Measurements from ENCODE around the gene NAA50.

NAA50 gene

DNA sequence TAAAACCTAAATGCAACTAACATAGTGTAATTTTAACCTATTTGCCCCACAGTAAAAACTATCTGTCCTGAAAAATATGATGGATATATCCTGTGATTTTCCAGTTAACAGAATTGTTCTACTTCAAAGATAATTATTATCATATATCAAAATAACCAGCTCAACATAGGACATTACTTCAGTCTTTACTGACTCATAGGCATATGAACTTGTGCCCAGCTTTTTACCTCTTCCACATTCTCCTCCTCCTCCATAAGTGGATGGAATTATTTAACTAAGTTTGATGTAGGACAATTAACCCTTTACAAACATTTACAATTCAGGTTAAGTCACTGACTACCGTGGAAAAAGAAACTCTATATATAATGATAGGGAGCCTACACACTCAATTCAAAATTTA lies 26.8 kb downstream of the NAA50 start:
- H3K4me3 ChIP-seq (ENCODE audit: low read depth, low read length), result no peak overlapping the region
- no peak for DNase-seq (ENCODE audit: low read depth, low spot score)
- POLR2A ChIA-PET, result no interaction called here
- TF ChIP-seq, protein P1, sequence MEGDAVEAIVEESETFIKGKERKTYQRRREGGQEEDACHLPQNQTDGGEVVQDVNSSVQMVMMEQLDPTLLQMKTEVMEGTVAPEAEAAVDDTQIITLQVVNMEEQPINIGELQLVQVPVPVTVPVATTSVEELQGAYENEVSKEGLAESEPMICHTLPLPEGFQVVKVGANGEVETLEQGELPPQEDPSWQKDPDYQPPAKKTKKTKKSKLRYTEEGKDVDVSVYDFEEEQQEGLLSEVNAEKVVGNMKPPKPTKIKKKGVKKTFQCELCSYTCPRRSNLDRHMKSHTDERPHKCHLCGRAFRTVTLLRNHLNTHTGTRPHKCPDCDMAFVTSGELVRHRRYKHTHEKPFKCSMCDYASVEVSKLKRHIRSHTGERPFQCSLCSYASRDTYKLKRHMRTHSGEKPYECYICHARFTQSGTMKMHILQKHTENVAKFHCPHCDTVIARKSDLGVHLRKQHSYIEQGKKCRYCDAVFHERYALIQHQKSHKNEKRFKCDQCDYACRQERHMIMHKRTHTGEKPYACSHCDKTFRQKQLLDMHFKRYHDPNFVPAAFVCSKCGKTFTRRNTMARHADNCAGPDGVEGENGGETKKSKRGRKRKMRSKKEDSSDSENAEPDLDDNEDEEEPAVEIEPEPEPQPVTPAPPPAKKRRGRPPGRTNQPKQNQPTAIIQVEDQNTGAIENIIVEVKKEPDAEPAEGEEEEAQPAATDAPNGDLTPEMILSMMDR (IDR thresholded peaks at IDR 0.05; ENCODE audit: insufficient read depth, low read length, missing control alignments), result no peak
- CTCF ChIA-PET, result interaction anchor here (1.2 to 3.5 kb wide), 3 partner anchors 11 to 21 kb away, joined by 3 to 22 read pairs (median 4); no protein-coding TSS in a partner anchor

- DNase-seq (ENCODE audit: low read depth, low spot score), result no peak
- POLR2A ChIA-PET, result no interaction called here
- no peak overlapping the region for H3K4me3 ChIP-seq (ENCODE audit: low read depth, low read length)
- CTCF ChIA-PET, result interaction anchor here (1.8 kb wide), 1 partner anchor 18 kb away, joined by 6 read pairs; no protein-coding TSS in a partner anchor
- TF ChIP-seq, protein P1 (IDR thresholded peaks at IDR 0.05; ENCODE audit: insufficient read depth, low read length, missing control alignments), result no peak
These were observed 28.2 kb downstream of the NAA50 start for GRCh38 chr3:113717818-113718217.

DNA sequence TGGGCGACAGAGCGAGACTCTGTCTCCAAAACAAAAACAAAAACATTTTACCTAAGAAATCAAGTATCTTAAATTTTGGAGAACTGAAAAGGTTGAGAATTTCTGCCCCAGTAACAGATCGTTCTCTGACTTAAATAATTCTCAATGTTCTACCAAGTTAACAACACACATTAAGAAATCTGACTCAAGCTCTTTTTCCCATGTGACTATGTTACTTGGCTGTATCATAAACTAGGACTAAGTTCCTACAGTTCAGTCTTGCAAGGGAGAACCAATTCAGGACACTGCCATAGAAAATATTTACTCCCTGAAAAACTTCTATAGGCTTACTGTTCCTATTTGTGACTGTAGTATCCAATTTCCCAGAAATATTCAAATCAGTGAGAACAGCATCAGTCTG lies 28.7 kb downstream of the NAA50 start:
- TF ChIP-seq, protein P1 (IDR thresholded peaks at IDR 0.05; ENCODE audit: insufficient read depth, low read length, missing control alignments), result no peak
- POLR2A ChIA-PET, result no interaction called here
- H3K4me3 ChIP-seq (ENCODE audit: low read depth, low read length), result no peak overlapping the region
- CTCF ChIA-PET, result interaction anchor here (1.8 kb wide), 1 partner anchor 19 kb away, joined by 6 read pairs; no protein-coding TSS in a partner anchor
- no peak for DNase-seq (ENCODE audit: low read depth, low spot score)

- no peak overlapping the region for H3K4me3 ChIP-seq (ENCODE audit: low read depth, low read length)
- CTCF ChIA-PET, result interaction anchor here (2.0 kb wide), 1 partner anchor 21 kb away, joined by 8 read pairs; no protein-coding TSS in a partner anchor
- DNase-seq (ENCODE audit: low read depth, low spot score), result no peak
- POLR2A ChIA-PET, result no interaction called here
- TF ChIP-seq, protein P1 (IDR thresholded peaks at IDR 0.05; ENCODE audit: insufficient read depth, low read length, missing control alignments), result no peak
These were observed 31.3 kb downstream of the NAA50 start for GRCh38 chr3:113714702-113715101.

GRCh38 chr3:113712129-113712528 lies 33.9 kb downstream of the NAA50 start:
- TF ChIP-seq, protein P1 (IDR thresholded peaks at IDR 0.05; ENCODE audit: insufficient read depth, low read length, missing control alignments), result no peak
- H3K4me3 ChIP-seq (ENCODE audit: low read depth, low read length), result no peak overlapping the region
- no peak for DNase-seq (ENCODE audit: low read depth, low spot score)
- ChIA-PET POLR2A (no interaction called here), CTCF (interaction anchor here (0.6 to 1.4 kb wide), 2 partner anchors 18 to 24 kb away, joined by 3 to 4 read pairs; no protein-coding TSS in a partner anchor)

DNA sequence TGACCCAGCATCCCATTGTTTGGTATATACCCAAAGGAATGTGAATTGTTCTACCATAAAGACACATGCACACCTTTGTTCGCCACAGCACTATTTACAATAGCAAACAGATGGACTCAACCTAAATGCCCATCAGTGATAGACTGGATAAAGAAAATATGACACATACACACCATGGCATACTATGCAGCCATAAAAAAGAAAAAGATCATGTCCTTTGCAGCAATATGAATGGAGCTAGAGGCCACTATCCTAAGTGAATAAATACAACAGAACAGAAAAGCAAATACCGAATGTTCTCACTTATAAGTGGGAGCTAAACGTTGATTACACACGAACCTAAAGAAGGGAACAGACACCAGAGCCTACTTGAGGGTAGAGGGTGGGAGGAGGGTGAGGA lies 38.2 kb downstream of the NAA50 start:
- POLR2A ChIA-PET, result no interaction called here
- TF ChIP-seq, protein P1 (IDR thresholded peaks at IDR 0.05; ENCODE audit: insufficient read depth, low read length, missing control alignments), result no peak
- DNase-seq (ENCODE audit: low read depth, low spot score), result no peak
- H3K4me3 ChIP-seq (ENCODE audit: low read depth, low read length), result no peak overlapping the region
- CTCF ChIA-PET, result interaction anchor here (2.2 kb wide), 1 partner anchor 9 kb away, joined by 4 read pairs; no protein-coding TSS in a partner anchor

Data from AG04449 (cell line).